Endodermal cell (in vitro differentiated cells): Measurements from ENCODE around the gene EXPH5. TPM values are rescaled to one million over a fixed set of nuclear protein-coding genes. Genes with fewer than 3 reads are reported as not detected.

Source experiments
- DNase-seq: peaks from one replicate; pipeline ENCODE4 v3.0.0-alpha.2; 2017
- H3K27ac ChIP-seq: 2 replicates; pipeline ENCODE4 v1.5.1; 2013; ENCODE audit warnings: mild to moderate bottlenecking, low read depth, low read length, moderate library complexity
- H3K27me3 ChIP-seq: 2 replicates; pipeline ENCODE4 v1.6.1; 2013; ENCODE audit warnings: mild to moderate bottlenecking, low read length, moderate library complexity; ENCODE audit not compliant: insufficient read depth, control insufficient read depth, poor library complexity, severe bottlenecking
- H3K36me3 ChIP-seq: 2 replicates; pipeline ENCODE4 v1.7.0; 2013; ENCODE audit warnings: mild to moderate bottlenecking, low read length, moderate library complexity; ENCODE audit not compliant: control insufficient read depth, insufficient read depth
- H3K4me1 ChIP-seq: one replicate; pipeline ENCODE4 v1.7.0; 2013; ENCODE audit warnings: low read length; ENCODE audit not compliant: control insufficient read depth, insufficient read depth
- H3K4me3 ChIP-seq: 2 replicates; pipeline ENCODE4 v1.5.1; 2013; ENCODE audit warnings: mild to moderate bottlenecking, low read length, moderate library complexity
- H3K9ac ChIP-seq: 2 replicates; pipeline ENCODE4 v1.6.1; 2013; ENCODE audit warnings: mild to moderate bottlenecking, low read length, moderate library complexity; ENCODE audit not compliant: poor library complexity, severe bottlenecking; ENCODE audit errors: extremely low read depth
- H3K9me3 ChIP-seq: 2 replicates; pipeline ENCODE4 v1.6.1; 2013; ENCODE audit warnings: mild to moderate bottlenecking, low read length, moderate library complexity; ENCODE audit not compliant: control insufficient read depth
- H3K27ac Mint-ChIP-seq: 2 replicates; pipeline ENCODE4 v1.8.0; 2020; ENCODE audit warnings: mixed read lengths
- H3K27me3 Mint-ChIP-seq: 2 replicates; pipeline ENCODE4 v1.8.0; 2021; ENCODE audit warnings: mild to moderate bottlenecking, mixed read lengths; ENCODE audit not compliant: insufficient read depth
- H3K36me3 Mint-ChIP-seq: 2 replicates; pipeline ENCODE4 v1.8.0; 2020; ENCODE audit warnings: low read depth, mixed read lengths
- H3K4me1 Mint-ChIP-seq: 2 replicates; pipeline ENCODE4 v1.8.0; 2020; ENCODE audit warnings: mixed read lengths
- H3K4me3 Mint-ChIP-seq: 2 replicates; pipeline ENCODE4 v1.8.0; 2020; ENCODE audit warnings: mild to moderate bottlenecking, moderate library complexity, mixed read lengths
- H3K9me3 Mint-ChIP-seq: 2 replicates; pipeline ENCODE4 v1.8.0; 2020; ENCODE audit warnings: mild to moderate bottlenecking, mixed read lengths
- WGBS, 2 experiments: methylation state at CpG; one replicate each; pipeline versions ENCODE4 v1.1.5 to v1.1.7; 2013; ENCODE audit warnings: missing lambda C conversion rate in 2 of 2, mixed read lengths in 1 of 2; ENCODE audit not compliant: insufficient coverage in 1 of 2, insufficient read length in 1 of 2; 5-methylcytosine and 5-hydroxymethylcytosine counted together
- total RNA-seq, 2 donors: library from RNA; stranded (reverse); fragmentation: NEBNext Ultra II Directional in 1 of 2; extraction: Animal tissue kit (Norgen Biotek cat#: 25700) in 1 of 2; gene quantifications; 2 replicates in 1 of 2; 3 replicates in 1 of 2; pipeline ENCODE4 v1.2.1, GENCODE V29; 2021
- TF ChIP-seq, protein P1 (sequence below): fragments of 200-600 bp; sonication (generic); conservative IDR thresholded peaks from 2 replicates; pipeline ENCODE4 v1.5.0; 2021; ENCODE audit warnings: antibody characterized with exemption, mild to moderate bottlenecking

The EXPH5 gene
- total RNA-seq, 2 donors from 2014 or later, result 4.8 to 6.4 TPM

- DNase-seq, result no peak
- peaks cover 19% of the 10 kb centered on the region for H3K36me3 Mint-ChIP-seq
These were observed 77.4 kb downstream of the EXPH5 start for GRCh38 chr11:108516125-108516524.

DNA sequence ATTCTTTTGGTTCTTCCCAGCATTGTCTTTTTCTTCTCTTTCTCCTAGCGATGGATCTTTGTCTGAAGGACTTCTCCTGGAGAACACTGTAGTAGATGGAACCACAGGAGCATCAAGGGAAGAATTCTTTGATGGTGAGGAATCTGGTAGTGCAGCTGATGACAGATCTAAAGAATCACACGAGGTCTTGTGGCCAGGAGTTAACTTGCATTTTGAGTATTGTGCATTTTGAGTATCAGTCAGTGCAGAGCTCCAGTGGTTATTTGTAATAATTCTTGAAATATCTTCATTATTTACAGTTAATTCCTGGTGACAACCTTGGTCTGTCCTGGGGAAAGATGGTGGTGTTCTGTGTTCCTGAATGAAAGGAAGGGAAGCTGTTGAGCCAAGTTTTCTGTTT is 80.9 kb downstream of the EXPH5 start:
- H3K9me3 ChIP-seq, result peaks cover 7% of the 10 kb centered on the region
- WGBS, 2 experiments, result 94 to 100% methylated on average over 1 to 2 of the region's 2 CpGs
- Mint-ChIP-seq H3K4me1 (no peaks in the 10 kb centered on the region), H3K4me3 (no peak overlapping the region), H3K27me3 (no peaks in the 10 kb centered on the region), H3K36me3 (peaks cover 22% of the 10 kb centered on the region), H3K9me3 (peaks cover 7% of the 10 kb centered on the region), H3K27ac (no peak overlapping the region)
- DNase-seq, result no peak
- TF ChIP-seq, protein P1, sequence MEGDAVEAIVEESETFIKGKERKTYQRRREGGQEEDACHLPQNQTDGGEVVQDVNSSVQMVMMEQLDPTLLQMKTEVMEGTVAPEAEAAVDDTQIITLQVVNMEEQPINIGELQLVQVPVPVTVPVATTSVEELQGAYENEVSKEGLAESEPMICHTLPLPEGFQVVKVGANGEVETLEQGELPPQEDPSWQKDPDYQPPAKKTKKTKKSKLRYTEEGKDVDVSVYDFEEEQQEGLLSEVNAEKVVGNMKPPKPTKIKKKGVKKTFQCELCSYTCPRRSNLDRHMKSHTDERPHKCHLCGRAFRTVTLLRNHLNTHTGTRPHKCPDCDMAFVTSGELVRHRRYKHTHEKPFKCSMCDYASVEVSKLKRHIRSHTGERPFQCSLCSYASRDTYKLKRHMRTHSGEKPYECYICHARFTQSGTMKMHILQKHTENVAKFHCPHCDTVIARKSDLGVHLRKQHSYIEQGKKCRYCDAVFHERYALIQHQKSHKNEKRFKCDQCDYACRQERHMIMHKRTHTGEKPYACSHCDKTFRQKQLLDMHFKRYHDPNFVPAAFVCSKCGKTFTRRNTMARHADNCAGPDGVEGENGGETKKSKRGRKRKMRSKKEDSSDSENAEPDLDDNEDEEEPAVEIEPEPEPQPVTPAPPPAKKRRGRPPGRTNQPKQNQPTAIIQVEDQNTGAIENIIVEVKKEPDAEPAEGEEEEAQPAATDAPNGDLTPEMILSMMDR, result no peak
- no peaks in the 10 kb centered on the region for H3K4me1 ChIP-seq
- H3K9ac ChIP-seq, result no peak overlapping the region
- no peak overlapping the region for H3K27ac ChIP-seq
- H3K27me3 ChIP-seq, result no peaks in the 10 kb centered on the region
- H3K36me3 ChIP-seq, result peaks cover 41% of the 10 kb centered on the region
- H3K4me3 ChIP-seq, result no peak overlapping the region

More at GRCh38 chr11:108516125-108516524, 77.4 kb downstream of the EXPH5 start:
- Histone ChIP-seq H3K27ac (no peak overlapping the region), H3K27me3 (no peaks in the 10 kb centered on the region), H3K4me1 (no peaks in the 10 kb centered on the region), H3K9me3 (peaks cover 2% of the 10 kb centered on the region), H3K4me3 (no peak overlapping the region), H3K9ac (no peak overlapping the region), H3K36me3 (peaks cover 36% of the 10 kb centered on the region)
- TF ChIP-seq, protein P1, result no peak
- no peaks in the 10 kb centered on the region for H3K9me3 Mint-ChIP-seq
- no peaks in the 10 kb centered on the region for H3K4me1 Mint-ChIP-seq
- WGBS, 2 experiments, result 98 to 100% methylated on average over 3 to 4 of the region's 4 CpGs
- H3K27ac Mint-ChIP-seq, result no peak overlapping the region
- no peak overlapping the region for H3K4me3 Mint-ChIP-seq
- H3K27me3 Mint-ChIP-seq, result no peaks in the 10 kb centered on the region

DNA sequence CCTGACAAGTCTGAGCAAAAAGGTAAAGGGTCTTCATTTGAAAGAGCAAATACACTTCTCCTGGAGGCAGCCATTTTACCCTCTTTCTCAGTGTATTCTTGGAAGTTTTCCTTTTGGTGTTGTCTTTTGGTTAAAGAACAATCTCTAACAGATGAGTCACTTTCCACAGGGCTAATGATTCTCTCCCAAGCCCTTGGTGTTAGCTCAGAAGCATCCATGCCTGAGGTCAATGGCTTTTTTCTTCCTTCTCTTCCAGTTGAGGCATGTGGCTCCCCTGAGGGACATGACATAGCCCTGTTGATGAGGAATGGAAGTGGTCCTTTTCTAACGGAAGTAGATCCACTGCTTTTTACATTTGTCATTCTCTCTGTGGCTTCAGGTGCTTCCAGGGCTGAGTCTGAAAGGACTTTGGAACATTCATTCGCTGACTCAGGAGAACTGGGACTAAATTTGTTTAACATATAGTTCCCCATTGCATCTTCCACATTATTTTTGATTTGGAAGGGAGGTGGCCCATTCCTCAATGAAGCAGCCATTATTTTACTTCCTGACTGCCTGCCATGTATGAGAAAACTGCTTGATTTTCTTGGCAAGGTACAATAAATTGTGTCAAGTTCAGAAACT is 81.6 kb downstream of the EXPH5 start:
- H3K27me3 Mint-ChIP-seq, result no peaks in the 10 kb centered on the region
- H3K9me3 ChIP-seq, result peaks cover 7% of the 10 kb centered on the region

More for the DNA sequence above, 81.6 kb downstream of the EXPH5 start:
- Mint-ChIP-seq H3K4me3 (no peak overlapping the region), H3K9me3 (peaks cover 7% of the 10 kb centered on the region), H3K4me1 (no peaks in the 10 kb centered on the region), H3K36me3 (peaks cover 22% of the 10 kb centered on the region), H3K27ac (no peak overlapping the region)
- 82 to 94% methylated on average over 2 of the region's 2 CpGs for WGBS, 2 experiments
- TF ChIP-seq, protein P1, result no peak
- no peaks in the 10 kb centered on the region for H3K27me3 ChIP-seq
- no peaks in the 10 kb centered on the region for H3K4me1 ChIP-seq
- no peak for DNase-seq
- peaks cover 41% of the 10 kb centered on the region for H3K36me3 ChIP-seq
- no peak overlapping the region for H3K4me3 ChIP-seq
- H3K27ac ChIP-seq, result no peak overlapping the region
- no peak overlapping the region for H3K9ac ChIP-seq
